HG02763 (cell line): Measurements from ENCODE around the gene LYSMD3.
"Not testable (repeated sequence)": the region's sequence is repeated elsewhere in the genome, so short reads cannot be mapped to it uniquely, and the experiment has no call there.

Source experiments
- ATAC-seq: cut with Tn5 transposase; IDR thresholded peaks from one replicate; pipeline ENCODE4 v1.9.1; 2021; ENCODE audit warnings: mild to moderate bottlenecking, moderate library complexity; ENCODE audit not compliant: unreplicated experiment

LYSMD3 gene

DNA sequence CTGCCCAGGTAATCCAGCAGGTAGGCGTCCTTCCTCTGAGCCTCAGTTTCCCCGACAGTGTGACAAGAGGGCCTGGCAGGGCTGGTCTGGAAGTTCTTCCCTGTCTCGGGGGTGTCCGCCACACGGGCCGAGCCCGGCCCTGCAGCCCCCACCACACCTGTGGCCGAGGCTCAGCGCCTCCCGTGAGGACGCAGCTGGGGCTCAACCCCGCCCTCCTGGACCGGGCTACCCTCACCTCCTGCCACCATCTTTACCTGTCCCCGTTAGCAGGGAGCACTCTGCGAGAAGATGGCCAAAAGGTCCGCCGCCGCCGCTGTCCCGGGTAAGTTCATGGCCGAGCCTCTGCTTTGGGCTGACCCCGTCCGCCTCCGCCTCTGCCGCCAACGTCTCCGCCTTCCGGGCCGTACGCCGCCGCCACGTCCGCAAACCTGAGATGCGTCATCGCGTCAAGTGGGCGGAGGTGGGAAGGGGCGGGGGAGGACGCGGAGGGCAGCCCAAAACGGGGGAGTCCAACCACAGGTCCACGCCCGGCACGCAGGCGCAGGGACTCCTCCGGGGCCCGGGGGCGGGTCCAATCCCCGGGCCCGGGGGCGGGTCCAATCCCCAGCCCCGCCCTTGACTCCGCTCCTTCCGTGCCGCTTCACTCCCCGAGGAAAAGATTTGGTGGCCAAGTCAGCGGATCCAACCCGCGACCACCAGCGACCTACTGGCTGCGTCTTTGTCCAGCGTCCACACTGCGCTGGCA, at the start of gene LYSMD3:
Gene LYSMD3 (minus strand): TSS at position 391 of the 745 bp plus-strand sequence. CDS start 4,295 bp downstream, outside the sequence.
- peak; percentile 94 for ATAC-seq

DNA sequence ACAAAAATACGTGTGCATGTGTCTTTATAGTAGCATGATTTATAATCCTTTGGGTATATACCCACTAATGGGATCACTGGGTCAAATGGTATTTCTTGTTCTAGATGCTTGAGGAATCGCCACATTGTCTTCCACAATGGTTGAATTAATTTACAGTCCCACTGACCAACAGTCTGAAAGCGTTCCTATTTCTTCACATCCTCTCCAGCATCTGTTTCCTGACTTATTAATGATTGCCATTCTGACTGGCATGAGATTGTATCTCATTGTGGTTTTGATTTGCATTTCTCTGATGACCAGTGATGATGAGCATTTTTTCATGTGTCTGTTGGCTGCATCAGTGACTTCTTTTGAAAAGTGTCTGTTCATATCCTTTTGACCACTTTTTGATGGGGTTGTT, 47.2 kb upstream of the LYSMD3 start:
- not testable (repeated sequence) for ATAC-seq

DNA sequence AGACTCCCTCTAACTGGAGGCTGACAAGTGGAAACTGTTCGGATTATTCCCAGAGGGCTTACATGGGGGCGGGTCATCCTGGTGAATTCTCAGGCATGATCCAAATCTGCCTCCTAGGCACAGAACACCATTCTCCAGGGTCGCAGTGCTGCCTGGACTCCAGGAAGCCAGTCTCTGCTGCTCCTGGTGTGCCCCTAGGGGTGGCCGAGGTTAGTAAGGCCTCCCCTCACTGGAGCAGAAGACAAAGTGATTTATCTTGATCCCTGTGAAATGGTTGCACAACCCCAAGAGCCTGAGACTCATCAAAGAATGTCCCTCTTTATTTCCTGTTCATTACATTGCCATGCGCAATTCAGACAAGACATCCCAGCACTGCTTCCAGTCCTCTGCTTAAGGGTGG, 46.3 kb upstream of the LYSMD3 start:
- ATAC-seq, result no peak

DNA sequence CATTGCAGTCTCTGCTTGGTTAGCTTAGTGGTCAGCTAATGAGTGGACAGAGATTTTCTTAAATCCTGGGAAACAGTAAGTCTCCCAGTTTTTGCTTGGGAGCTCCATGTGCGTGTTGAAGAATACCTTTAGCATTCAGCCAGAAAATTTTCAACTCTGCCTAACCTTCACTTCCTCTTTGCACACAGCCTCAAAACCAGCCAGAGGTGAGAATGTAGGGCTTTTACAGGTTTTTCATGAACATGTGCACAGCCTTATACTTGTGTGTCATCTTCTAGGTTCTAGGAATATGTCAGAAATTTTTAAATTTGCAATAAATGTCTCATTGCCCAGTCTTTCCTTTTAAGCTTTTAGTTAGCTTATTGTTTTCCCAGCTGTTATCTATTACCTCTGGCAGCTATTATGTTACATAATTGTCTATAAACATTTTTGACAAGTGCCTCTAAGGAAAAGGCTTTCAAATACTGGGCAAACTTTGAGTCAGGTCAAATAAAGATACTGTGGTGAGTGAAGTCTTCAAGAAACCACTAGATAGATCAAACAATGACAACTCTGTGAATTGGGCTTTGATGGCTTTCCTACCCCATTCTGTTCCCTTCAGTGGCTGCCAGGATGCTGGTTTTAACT, 41.9 kb upstream of the LYSMD3 start:
- ATAC-seq, result no peak

DNA sequence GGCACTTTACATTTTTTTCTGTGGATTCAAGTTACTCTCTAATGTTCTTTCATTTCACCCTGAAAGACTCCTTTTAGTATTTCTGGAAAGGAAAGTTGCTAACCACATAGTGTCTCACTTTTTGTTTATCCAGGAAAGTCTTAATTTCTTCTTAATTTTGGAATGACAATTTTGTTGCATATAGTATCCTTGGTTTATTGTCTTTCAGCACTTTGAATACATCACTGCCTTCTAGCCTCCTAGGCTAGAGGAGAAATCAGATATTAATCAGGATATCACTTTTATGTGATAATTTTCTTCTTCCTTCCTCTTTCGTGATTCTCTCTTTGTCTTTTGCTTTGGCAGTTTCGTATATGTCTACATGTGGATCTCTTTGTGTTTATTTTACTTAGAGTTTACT, 40.6 kb upstream of the LYSMD3 start:
- ATAC-seq, result no peak

DNA sequence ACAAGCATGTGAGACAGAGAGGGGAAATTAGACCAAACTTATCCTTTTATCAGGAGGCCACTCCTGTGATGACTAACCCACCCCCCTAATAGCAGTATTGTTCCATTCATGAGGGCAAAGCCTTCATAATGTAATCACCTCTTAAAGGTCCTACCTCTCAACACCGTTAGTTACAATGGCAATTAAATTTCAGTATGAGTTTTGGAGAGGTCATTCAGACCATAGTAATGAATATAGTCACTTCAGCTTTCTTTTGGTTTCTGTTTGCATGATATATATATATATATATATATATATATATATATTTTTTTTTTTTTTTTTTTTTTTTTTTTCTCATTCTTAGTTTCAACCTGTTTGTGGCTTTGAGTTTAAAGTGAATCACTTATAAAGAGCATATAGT, 39.7 kb upstream of the LYSMD3 start:
- ATAC-seq, result no peak

DNA sequence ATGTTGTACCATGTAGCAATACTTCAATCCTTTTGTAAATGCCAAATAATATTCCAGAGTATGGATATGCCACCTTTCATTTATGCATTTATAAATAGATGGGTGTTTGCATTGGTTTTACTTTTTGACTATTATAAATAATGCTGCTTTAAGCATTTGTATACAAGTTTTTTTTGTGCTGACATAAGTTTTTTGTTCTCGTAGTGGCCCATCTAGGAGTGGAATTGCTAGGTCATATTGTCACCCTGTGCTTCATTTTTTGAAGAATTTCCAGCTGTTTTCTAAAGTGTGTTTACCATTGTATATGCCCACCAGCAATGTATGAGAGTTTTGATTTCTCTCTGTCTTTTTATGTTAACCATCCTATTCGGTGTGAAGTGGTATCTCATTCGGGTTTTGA, 36.1 kb upstream of the LYSMD3 start:
- no peak for ATAC-seq

DNA sequence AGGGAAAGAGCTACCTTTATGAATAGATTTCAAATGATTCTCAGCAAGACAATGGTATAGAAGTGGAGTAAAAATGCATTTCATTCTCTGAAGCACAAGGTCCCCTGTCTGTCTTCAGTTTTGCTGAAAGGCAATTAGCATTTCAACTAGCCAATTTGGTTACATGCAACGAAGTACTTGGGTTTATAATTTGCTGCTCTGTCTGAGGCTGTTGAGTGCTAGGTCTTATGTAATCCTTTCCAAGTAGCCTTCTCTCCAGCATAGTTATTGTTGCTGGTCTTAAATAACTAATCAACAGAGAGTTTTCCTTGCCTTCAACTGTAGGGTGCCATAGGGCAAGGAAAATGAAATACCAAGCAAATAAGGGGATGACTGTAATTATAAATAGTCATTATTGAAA, 33.7 kb upstream of the LYSMD3 start:
- ATAC-seq, result no peak

DNA sequence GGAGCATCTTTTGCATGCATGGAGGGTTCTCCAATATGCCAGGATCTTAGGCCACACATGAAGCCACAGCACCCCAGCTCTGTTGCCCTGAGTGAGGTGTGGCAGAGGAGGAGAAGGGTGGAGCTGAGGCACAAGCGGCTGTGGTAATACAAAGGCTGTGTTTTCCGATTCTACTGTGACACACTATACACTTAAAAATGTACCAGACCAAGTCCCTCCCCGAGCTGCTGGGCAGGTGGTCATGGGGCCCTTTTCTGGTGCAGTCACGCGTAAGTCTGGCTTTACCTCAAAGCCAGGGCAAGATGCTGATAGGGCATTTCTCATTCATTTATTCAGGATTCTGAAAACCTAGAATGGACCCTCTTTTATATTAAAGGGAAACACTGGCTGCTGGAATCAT, 33.0 kb upstream of the LYSMD3 start:
- ATAC-seq, result no peak

DNA sequence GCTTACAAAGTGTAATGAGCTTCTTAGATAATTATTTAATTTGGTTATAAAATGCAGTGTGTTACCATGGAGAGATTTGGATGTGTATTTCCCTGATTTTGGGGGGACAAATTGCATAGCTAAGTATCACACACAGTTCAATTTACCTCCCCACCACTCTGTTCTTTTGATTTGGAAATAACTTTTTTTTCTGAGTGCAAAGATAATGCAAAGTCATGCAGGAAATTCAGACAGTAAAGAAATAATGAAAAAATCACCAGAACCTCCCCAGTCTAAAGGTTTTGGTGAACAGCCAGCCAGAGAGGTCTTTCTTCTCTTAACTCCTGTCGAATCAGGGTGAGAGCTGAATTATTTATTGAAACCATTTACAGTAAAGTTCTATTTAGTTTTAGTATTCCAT, 32.4 kb upstream of the LYSMD3 start:
- ATAC-seq, result no peak

DNA sequence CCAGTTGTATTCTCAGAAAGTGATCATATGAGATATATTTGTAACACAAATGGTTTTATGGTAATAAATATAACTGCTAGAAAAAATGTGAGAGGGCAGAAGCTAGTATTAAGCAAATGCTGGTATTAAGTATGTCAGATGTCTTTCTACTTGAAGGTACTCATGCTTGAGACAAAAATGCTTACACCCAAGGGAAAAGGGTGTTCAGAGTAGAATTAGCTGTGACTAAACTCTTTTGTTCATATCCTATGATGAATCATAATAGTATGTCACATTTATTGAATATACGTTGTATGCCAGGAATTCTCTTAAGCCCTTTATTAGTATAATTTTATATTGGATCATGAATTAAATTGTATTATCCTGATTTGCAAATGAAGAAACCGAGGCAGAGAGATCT, 31.4 kb upstream of the LYSMD3 start:
- ATAC-seq, result no peak

DNA sequence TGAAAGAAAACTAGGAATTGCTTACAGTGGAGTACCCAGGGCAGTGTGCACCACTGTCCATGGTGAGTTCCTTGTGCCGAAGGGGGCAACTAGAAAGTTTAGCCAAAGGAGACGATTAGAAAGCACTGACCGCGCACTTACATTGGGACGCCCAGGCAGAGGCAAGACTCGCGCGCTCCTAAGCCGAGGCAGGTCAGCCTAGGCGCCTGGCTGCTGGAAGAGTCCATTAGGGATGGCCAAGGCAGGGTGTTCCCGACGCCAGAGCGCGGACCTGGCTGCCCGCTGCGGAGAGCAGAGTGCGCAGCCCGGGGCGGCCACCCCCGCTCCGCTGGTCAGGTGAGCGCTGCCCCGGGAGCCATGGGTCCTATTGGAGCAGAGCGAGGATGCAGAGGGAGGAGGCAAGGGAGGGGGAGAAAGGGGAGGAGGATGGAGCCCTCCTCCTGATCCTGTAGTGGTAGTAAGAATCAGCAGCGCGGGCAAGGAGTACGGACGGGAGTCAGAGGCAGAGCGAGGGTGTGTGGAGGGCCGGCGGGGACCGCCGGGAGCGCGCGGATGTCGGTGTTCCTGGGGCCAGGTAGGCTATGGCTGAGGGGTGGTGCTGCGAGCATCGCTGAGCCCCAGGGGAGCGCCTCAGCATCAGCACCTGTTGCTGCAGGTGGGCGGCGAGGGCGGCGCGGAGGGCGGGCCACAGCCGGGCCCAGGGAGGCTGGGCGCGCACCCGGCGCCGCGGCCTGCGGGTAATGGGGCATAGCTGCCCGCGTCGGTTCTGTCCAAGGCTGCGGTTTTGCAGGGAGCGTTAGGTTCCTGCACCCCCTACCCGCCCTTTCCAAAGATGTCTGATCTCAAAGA, 29.2 kb upstream of the LYSMD3 start, which contains the start of gene ADGRV1:
Gene ADGRV1 (plus strand): TSS at position 454 of the 849 bp plus-strand sequence. CDS start 99 bp downstream, at position 553.
- ATAC-seq, result no peak

DNA sequence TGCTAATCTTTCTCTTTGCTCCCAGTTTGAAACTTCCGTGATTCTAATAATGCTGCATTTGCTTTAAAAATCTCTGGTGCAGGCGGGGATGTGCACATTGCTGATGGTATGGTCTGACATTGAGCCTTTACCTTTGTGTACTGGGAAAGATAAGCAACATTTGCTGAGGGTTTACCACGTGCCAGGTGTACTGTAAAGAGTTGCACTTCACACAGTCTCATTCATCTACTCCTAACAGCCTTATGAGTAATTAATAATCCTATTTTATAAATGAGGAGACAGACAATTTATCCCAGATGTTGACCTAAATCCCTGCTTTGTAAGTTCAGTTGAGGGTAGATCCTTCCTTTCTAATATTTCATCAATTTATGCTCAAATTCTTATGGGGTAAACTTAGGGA, 28.5 kb upstream of the LYSMD3 start:
- ATAC-seq, result no peak

DNA sequence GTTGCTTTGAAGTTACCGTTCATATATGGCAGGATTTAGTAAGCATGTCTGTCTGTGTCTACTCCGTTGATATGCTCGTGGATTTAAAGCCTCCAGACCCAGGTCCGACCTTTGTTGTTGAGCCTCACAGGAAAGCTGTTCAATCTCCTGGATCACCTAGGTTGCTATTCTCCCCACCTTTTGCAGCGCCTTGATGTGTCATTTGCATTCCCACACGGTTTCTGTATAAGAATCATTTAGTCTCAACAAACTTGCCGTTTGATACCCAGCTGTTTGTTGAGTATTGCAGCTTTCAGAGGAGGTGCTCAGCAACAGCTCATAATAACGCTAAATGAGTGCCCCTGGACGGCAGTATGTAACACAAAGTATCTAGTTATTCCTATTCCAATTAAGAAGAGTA, 28.0 kb upstream of the LYSMD3 start:
- ATAC-seq, result no peak

DNA sequence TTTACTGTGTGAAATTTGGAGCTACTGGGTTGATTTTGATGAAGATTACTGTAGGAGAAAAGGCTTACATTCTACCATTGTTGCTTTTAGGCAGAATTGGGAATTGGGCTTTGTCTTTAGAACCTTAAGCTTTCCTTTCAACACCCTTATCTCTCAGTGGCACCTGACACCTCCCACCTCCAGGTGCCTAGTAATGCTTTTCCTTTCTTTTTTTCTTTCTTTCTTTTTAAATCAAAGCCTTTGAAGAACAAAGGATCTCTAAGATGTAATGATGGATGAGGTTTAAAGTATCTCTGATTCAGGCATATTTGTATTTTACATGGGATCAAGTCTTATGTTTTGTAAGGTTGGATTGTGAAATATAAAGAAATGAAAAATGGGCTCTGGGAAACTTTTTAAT, 26.3 kb upstream of the LYSMD3 start:
- no peak for ATAC-seq

DNA sequence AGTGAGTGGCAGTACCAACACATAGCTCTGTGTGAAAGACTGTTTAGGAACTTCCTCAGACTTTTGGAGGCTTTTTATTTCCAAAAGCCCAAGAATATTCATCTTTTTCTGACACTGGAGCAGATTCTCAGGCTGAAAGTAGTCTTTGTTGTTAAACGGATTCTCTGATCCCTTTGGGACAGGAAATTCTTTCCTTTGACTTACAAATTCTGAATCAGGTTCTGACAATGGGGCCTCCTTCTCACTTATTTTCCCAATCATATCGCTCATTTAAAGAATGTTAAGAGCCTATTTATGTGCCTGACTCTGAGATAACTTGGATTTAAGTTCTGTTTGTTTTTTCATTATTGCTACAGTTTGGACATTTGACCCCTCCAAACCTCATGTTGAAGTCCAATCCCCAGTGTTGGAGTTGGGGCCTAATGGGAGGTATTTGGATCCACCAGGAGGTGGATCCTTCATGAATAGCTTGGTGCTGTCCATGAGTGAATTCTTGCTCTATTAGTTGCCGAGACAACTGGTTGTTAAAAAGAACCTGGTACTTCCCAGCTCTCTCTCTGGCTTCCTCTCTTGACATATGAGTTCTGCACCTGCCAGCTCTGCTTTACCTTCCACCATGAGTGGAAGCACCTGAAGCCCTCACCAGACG, 25.1 kb upstream of the LYSMD3 start:
- no peak for ATAC-seq

DNA sequence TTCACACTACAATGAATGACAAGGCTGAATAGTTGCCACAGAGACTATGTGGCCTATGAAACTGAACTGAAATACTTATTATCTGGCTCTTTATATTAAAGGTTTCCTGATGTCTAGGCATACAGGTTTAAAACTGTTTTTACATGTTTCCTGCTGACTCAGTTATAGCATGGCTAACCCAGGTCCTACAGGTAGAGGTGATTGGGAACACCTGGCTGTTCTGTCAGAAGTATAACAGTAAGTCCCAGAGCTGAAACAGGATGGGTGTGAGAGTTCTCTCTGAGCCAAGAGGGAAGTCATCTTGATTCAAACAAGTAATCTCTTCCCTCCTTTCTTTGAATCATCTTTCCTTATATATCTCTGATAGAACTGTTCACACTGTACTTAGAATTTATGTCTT, 24.3 kb upstream of the LYSMD3 start:
- no peak for ATAC-seq

DNA sequence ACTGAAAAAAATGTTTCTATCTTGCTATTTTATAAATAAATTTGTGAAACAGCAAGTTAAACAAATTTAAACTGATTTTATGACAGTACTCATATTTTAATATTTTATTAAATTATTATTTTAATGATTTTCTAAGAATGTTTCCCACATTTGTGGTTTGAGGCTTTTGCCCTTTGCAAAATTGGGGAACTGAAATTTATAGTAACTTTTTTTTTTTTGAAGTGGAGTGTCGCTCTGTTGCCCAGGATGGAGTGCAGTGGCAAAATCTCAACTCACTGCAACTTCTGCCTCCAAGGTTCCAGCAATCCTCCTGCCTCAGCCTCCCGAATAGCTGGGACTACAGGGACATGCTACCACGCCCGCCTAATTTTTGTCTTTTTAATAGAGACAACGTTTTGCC, 22.0 kb upstream of the LYSMD3 start:
- ATAC-seq, result no peak

DNA sequence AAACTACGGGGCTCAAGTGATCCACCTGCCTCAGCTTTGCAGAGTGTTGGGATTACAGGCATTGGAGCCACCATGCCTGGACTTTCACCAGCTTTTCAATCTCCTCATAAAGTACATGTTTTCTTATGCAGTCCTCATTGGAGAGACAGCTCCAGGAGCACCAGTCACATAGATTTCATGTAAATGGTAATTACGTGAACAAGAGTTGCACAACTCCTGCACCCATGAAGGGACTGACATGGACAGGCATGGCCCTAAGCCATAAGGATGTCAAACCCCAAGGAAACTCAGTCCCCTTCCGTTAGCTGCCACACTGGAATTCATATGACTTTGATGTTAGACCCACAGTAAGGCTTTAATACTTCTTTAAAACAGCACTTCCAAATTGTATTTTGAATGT, 21.6 kb upstream of the LYSMD3 start:
- ATAC-seq, result no peak

DNA sequence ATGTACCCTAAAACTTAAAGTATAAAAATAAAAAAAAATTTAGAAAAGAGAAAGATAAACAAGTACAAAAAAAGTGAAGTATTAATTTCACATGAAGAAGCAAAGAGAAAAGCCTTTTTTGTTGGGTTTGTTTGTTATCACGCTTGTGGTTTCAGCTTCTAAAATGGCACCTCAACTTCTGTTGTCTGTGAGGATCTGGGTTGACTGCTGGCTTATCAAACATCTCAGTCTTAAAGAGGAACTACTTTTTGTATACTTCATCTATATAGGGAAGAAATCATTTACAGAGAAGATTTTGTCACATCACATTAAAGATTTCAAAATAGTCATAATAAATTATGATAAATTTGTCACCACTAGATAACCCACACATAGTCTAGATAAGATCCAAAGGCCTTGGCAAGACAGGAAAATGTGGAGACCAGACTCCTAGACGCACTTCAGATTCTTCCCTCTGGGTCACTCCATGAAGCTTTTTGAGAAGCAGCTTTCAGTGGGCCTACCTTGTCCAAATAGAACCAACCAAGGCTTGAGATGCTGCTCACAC, 20.4 kb upstream of the LYSMD3 start:
- ATAC-seq, result no peak

DNA sequence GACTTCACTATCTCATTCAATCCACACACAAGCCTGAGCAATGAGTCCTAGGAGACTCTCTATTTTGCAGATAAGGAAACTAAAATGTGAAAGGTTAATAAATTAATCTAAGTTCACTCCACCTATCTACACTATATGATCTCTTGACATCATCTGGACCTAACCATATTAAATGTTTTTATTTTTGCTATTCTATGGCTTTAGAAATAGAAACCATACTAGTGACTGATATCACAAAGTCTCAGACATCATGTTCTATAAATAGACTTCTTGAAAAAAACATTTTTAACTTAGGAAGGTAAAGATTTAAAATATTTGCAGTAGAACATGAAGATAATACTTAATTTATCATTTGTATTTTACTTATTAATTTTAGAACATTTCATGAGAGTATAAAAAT, 19.8 kb upstream of the LYSMD3 start:
- ATAC-seq, result no peak
